Endothelial cell of umbilical vein (primary cell): ENCODE data around the gene ZNF440. TPM values are rescaled to one million over a fixed set of nuclear protein-coding genes. Genes with fewer than 3 reads are reported as not detected.

Experiments used
- BruUV-seq: library from RNA; stranded (reverse); fragments of 400-500 nt; replicated peaks from 2 replicates; lab custom pipeline; 2021; lab: Mats Ljungman, UMichigan
- CTCF ChIA-PET: fragments of 300-600, 350-600 bp; sonication (Branson Sonifier 250); formaldehyde crosslinking; loops from one replicate; lab custom pipeline; 2021; ENCODE audit warnings: antibody characterized with exemption, inconsistent platforms; lab: Charles Lee
- POLR2A ChIA-PET: fragments of 300-600, 350-600 bp; sonication (Branson Sonifier 250); formaldehyde crosslinking; loops from one replicate; lab custom pipeline; 2021; ENCODE audit warnings: antibody characterized with exemption, inconsistent platforms; lab: Charles Lee
- DNase-seq: peaks from one replicate; pipeline ENCODE4 v3.0.0-alpha.2; 2011; ENCODE audit warnings: low read depth, low spot score
- FAIRE-seq: peaks from 2 replicates; lab custom pipeline; 2011; peaks lifted over from hg19 to GRCh38; lab: Jason Lieb, UNC
- H2AFZ ChIP-seq: 2 replicates; pipeline ENCODE4 v1.6.0; 2012; ENCODE audit warnings: low read depth, low read length, control low read depth, inconsistent platforms
- H3K27ac ChIP-seq: 2 replicates; pipeline ENCODE4 v1.5.1; 2011; ENCODE audit warnings: low read depth, mild to moderate bottlenecking, control low read depth, low read length, moderate library complexity; ENCODE audit not compliant: insufficient read depth
- H3K27me3 ChIP-seq, 2 experiments: 2 replicates each; pipeline versions ENCODE4 v1.6.0 to v1.6.1; 2011; ENCODE audit warnings: low read length in 2 of 2, mixed read lengths in 1 of 2; ENCODE audit not compliant: control insufficient read depth in 2 of 2, insufficient read depth in 2 of 2
- H3K36me3 ChIP-seq, 2 experiments: 2 replicates in 1 of 2; 3 replicates in 1 of 2; pipeline ENCODE4 v1.5.1; 2011; ENCODE audit warnings: low read length in 2 of 2, mild to moderate bottlenecking in 1 of 2, moderate library complexity in 1 of 2; ENCODE audit not compliant: control insufficient read depth in 2 of 2, insufficient read depth in 2 of 2; ENCODE audit errors: extremely low read depth in 1 of 2
- H3K4me1 ChIP-seq: 3 replicates; pipeline ENCODE4 v1.5.1; 2011; ENCODE audit warnings: mild to moderate bottlenecking, low read length; ENCODE audit not compliant: control insufficient read depth, insufficient read depth; ENCODE audit errors: extremely low read depth
- H3K4me2 ChIP-seq: 2 replicates; pipeline ENCODE4 v1.6.1; 2011; ENCODE audit warnings: low read length, control low read depth, mixed read lengths; ENCODE audit not compliant: insufficient read depth
- H3K4me3 ChIP-seq, 3 experiments: fragments of 200-600 bp in 1 of 3; sonication (generic), shearing (Covaris generic) in 1 of 3; replicated peaks in 1 of 3; 2 replicates each; pipeline ENCODE4 v1.5.1; 2011 to 2016; ENCODE audit warnings: control low read depth in 3 of 3, low read length in 3 of 3, mild to moderate bottlenecking in 2 of 3, inconsistent platforms in 1 of 3, low read depth in 1 of 3, moderate library complexity in 1 of 3; ENCODE audit not compliant: insufficient read depth in 1 of 3
- H3K79me2 ChIP-seq: 2 replicates; pipeline ENCODE4 v1.6.0; 2012; ENCODE audit warnings: low read length, inconsistent platforms; ENCODE audit not compliant: control insufficient read depth, insufficient read depth
- H3K9ac ChIP-seq: replicated peaks from 2 replicates; pipeline ENCODE3; 2011; ENCODE audit warnings: low read length, control low read depth; ENCODE audit not compliant: insufficient read depth; ENCODE audit errors: extremely low read depth
- H3K9me1 ChIP-seq: replicated peaks from 3 replicates; pipeline ENCODE4 v1.6.0; 2011; ENCODE audit warnings: mild to moderate bottlenecking, low read length; ENCODE audit not compliant: control insufficient read depth, insufficient read depth; ENCODE audit errors: extremely low read depth
- H3K9me3 ChIP-seq: replicated peaks from 2 replicates; pipeline ENCODE4 v1.5.1; 2012; ENCODE audit warnings: low read length, inconsistent platforms; ENCODE audit not compliant: control insufficient read depth, insufficient read depth
- H4K20me1 ChIP-seq: replicated peaks from 2 replicates; pipeline ENCODE3; 2011; ENCODE audit warnings: mild to moderate bottlenecking, low read length; ENCODE audit not compliant: control insufficient read depth, insufficient read depth; ENCODE audit errors: extremely low read depth
- EZH2 ChIP-seq: IDR thresholded peaks from 2 replicates; pipeline ENCODE4 v1.6.1; 2012; ENCODE audit warnings: borderline replicate concordance, low read depth, mild to moderate bottlenecking, moderate library complexity, low read length, inconsistent platforms; ENCODE audit not compliant: severe bottlenecking
- FOS ChIP-seq: IDR thresholded peaks from 2 replicates; pipeline ENCODE4 v1.6.1; 2011; ENCODE audit warnings: mild to moderate bottlenecking, low read length, moderate library complexity, borderline replicate concordance; ENCODE audit not compliant: insufficient read depth
- GATA2 ChIP-seq: IDR thresholded peaks from 2 replicates; pipeline ENCODE4 v1.7.0; 2011; ENCODE audit warnings: low read depth, mild to moderate bottlenecking, moderate library complexity, mixed read lengths, low read length; ENCODE audit not compliant: insufficient read length, insufficient read depth
- JUN ChIP-seq: IDR thresholded peaks from 2 replicates; pipeline ENCODE4 v1.6.1; 2011; ENCODE audit warnings: borderline replicate concordance, low read depth; ENCODE audit not compliant: insufficient read length, insufficient read depth
- MAX ChIP-seq: IDR thresholded peaks from 2 replicates; pipeline ENCODE4 v1.6.1; 2011; ENCODE audit not compliant: insufficient read depth, insufficient read length
- MYC ChIP-seq: IDR thresholded peaks from one replicate; pipeline ENCODE4 v1.6.1; 2011; ENCODE audit warnings: mild to moderate bottlenecking, low read depth, low read length
- POLR2A ChIP-seq: IDR thresholded peaks from 2 replicates; pipeline ENCODE4 v1.6.1; 2012; ENCODE audit warnings: low read depth, mild to moderate bottlenecking, control low read depth, low read length
- POLR2AphosphoS5 ChIP-seq: IDR thresholded peaks from 2 replicates; pipeline ENCODE4 v1.6.1; 2012; ENCODE audit warnings: low read depth, mild to moderate bottlenecking, control low read depth, low read length, moderate library complexity; ENCODE audit not compliant: insufficient read depth
- dilution Hi-C: fragments of 300-500 bp; cut with MboI; formaldehyde crosslinking; loops from one replicate; pipeline ENCODE4 v1.15.0; 2019; ENCODE audit warnings: low sequenced_read_pairs; ENCODE audit not compliant: extremely low pct_ligation_motif_present
- intact Hi-C: fragments of 100-400 bp; cut with micrococcal nuclease; formaldehyde crosslinking; loops from one replicate; pipeline ENCODE4 v1.10.0; 2022
- polyA plus RNA-seq, 4 experiments: library from polyadenylated mRNA; depleted of rRNA in 3 of 4; stranded (reverse) in 3 of 4; unstranded in 1 of 4; fragments of >200 nt; gene quantifications; 2 replicates each; pipeline versions ENCODE4 v1.2.1 to v1.2.3, GENCODE V29; 2011 to 2012; ENCODE audit warnings: missing spikeins in 1 of 4
- total RNA-seq: library from RNA; stranded (reverse); gene quantifications from 2 replicates; pipeline ENCODE4 v1.2.3, GENCODE V29; 2021
- TF ChIP-seq, protein P1 (sequence below), 2 donors: IDR thresholded peaks; 1 replicate in 1 of 2; 2 replicates in 1 of 2; pipeline ENCODE4 v1.5.1; 2011; ENCODE audit warnings: low read length in 2 of 2, mild to moderate bottlenecking in 2 of 2, moderate library complexity in 2 of 2, control low read depth in 1 of 2, inconsistent platforms in 1 of 2, low read depth in 1 of 2; ENCODE audit not compliant: insufficient read depth in 1 of 2; ENCODE audit errors: extremely low read depth in 1 of 2

Gene ZNF440
- total and polyA plus RNA-seq, 2 donors (not counting 3 experiments of a cell fraction or from before 2014, with no cell fraction given) = 2.2 to 13.3 TPM

DNA sequence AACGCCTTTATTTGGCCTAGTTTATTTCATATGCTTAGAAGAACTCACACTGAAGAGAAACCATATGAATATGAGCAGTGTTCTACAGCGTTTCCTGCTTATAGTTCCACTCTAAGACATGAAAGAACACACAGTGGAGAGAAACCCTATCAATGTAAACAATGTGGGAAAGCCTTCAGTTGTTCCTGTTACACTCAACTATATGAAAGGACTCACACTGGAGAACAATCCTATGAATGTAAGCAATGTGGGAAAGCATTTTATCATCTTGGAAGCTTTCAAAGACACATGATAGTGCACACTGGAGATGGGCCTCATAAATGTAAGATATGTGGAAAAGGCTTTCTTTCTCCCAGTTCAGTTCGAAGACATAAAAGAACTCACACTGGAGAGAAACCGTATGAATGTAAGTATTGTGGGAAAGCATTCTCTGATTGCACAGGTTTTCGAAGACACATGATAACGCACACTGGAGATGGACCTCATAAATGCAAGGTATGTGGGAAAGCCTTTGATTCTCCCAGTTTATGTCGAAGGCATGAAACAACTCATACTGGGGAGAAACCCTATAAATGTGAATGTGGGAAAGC, 33.5 kb upstream of the ZNF440 start:
- H3K4me3 ChIP-seq = no peak overlapping the region
- no peak overlapping the region for H3K27ac ChIP-seq
- H3K4me2 ChIP-seq = no peak overlapping the region
- H2AFZ ChIP-seq = no peak overlapping the region
- DNase-seq (no peak), FAIRE-seq (no peak)
- H3K4me1 ChIP-seq = no peaks in the 10 kb centered on the region
- ChIA-PET POLR2A (no interaction called here), CTCF (no interaction called here)
- no peaks in the 10 kb centered on the region for H4K20me1 ChIP-seq
- H3K79me2 ChIP-seq = no peaks in the 10 kb centered on the region
- intact Hi-C loops (no loop called here), dilution Hi-C loops (no loop called here)
- TF ChIP-seq EZH2 (no peak), POLR2A (no peak), MYC (no peak), MAX (no peak), GATA2 (no peak), POLR2AphosphoS5 (no peak), JUN (no peak), FOS (no peak)
- TF ChIP-seq, protein P1, sequence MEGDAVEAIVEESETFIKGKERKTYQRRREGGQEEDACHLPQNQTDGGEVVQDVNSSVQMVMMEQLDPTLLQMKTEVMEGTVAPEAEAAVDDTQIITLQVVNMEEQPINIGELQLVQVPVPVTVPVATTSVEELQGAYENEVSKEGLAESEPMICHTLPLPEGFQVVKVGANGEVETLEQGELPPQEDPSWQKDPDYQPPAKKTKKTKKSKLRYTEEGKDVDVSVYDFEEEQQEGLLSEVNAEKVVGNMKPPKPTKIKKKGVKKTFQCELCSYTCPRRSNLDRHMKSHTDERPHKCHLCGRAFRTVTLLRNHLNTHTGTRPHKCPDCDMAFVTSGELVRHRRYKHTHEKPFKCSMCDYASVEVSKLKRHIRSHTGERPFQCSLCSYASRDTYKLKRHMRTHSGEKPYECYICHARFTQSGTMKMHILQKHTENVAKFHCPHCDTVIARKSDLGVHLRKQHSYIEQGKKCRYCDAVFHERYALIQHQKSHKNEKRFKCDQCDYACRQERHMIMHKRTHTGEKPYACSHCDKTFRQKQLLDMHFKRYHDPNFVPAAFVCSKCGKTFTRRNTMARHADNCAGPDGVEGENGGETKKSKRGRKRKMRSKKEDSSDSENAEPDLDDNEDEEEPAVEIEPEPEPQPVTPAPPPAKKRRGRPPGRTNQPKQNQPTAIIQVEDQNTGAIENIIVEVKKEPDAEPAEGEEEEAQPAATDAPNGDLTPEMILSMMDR (IDR thresholded peaks at IDR 0.05; ENCODE audit: extremely low read depth in 1 of 2, insufficient read depth in 1 of 2, low read depth in 1 of 2, low read length in 2 of 2) = no peak
- peaks cover 10 to 13% of the 10 kb centered on the region in 2 experiments for H3K36me3 ChIP-seq
- H3K27me3 ChIP-seq = no peaks in the 10 kb centered on the region
- BruUV-seq = no TSS peak
- no peak overlapping the region for H3K9ac ChIP-seq
- peaks cover 30% of the 10 kb centered on the region for H3K9me3 ChIP-seq
- H3K9me1 ChIP-seq = no peaks in the 10 kb centered on the region
